Endothelial cell of hepatic sinusoid (primary cell): ENCODE measurements around the gene CHCHD6.

Source experiments
- in situ Hi-C: cut with HindIII; loops from 2 replicates; pipeline ENCODE4 v1.10.0; 2017; ENCODE audit warnings: low sequenced_read_pairs

CHCHD6 gene

DNA sequence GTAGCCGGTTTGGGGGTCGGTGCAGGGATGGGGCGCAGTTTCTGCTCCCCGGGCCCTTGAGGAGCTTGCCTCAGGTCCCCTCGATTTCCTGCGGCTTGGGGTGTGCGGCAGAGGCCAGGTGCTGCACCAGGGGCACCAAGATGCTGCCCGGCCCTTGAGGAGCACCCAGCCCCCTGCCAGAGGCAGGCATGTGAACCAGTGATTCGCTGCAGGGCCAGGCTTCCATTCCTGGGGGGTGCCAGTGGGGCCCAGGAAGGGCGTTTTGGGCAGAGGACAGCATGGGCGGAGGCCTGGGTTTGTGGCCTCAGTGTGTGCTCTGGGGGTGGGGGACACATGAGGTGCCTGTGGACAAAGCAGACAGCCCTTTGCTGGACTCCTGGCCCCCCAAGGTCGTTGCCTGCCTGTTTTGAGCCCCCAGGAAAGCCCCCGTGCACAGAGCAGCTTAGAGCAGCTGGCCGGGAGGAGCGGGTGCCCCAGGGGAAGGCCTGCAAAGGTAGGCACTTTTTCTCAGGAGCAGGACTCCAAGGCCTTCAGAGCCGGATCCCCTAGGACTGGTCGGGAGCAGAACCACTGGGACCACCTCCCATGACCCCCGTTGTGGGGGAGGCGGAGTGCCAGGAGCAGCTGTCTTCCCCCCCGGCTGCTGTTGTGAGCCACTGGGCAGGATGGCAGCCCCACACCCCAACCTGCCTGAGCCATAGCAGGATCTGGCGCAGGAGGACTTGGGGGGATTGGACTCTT lies 280.5 kb downstream of the CHCHD6 start:
- in situ Hi-C loops: no loop called here

DNA sequence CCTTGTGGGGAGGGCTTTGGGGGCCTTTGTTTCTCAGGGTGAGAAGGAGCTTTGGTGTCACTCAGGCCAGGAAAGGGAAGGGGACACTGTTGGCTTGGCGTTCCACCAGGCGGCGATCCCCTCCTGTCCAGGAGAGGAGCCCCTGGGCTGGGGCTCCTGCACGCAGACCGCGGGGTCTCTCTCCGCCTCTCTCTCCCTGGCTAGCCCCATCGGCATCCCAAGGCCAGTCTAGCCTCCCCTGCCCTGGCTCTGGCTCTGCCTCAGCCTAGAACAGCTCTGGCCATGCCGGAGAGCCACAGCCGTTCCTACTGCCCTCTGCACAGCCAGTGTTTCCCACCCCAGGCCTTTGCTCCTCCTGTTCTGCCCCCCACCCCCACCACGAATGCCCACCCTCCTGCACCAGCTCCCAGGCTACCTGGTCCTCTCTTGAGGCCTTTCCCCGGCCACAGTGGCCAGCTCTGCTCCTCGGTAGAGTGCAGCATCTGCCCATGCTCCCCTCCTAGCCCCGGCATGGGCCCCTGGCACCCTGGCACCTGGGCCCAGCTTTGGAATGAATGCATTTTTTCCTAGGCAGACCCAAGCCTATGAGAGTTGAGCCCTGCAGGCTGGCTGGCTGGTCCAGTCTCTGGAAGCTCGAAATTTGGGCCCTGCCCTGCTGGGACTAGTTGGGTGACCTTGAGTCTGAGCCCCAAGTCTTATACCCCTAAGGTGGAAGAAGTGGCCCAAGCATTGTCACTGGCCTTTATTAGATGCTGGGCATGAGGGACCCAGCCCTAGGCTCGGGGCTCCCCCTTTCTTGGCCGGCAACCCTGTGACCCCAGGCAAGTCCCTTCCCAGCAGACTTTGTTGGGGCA lies 281.3 kb downstream of the CHCHD6 start:
- in situ Hi-C loops: no loop called here

DNA sequence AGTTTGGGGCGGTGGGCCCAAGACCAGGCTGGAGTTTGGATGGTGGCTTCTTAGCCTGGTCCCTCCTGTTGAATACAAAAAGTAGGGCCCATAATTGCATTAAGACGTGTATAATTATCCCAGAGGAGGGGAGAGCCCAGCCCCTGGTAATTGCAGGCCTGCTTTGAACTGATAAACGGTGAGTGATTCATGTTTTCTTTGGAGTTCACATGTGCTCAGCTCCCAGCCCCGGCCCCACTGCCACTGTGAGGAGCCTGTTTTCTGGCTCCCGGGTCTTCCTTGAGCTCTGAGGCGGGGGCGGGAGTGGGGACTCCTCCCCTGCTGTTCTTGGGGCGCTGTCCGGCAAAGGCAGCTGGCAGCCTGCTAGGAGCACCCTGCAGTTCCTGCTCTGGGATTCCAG lies 282.0 kb downstream of the CHCHD6 start:
- in situ Hi-C loops: no loop called here

DNA sequence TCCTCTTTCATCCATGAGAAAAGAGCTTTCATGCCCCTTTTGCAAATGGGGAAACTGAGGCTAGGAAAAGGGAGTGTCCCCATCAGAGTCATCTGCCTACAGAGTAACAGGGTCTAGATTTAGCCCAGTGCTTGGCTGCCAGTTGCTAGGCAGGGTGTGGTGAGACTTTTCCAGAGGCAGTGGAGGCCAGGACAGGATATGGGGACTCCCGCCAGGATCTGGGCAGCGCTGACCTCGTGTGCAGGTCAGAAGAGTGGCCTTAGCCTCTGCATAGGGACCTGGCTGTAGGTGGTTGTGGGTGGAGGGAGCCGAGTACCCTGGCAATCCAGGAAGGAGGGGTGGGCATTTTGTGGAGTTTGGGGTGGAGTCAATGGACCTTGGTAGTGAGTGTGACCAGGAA lies 283.1 kb downstream of the CHCHD6 start:
- in situ Hi-C loops: no loop called here

DNA sequence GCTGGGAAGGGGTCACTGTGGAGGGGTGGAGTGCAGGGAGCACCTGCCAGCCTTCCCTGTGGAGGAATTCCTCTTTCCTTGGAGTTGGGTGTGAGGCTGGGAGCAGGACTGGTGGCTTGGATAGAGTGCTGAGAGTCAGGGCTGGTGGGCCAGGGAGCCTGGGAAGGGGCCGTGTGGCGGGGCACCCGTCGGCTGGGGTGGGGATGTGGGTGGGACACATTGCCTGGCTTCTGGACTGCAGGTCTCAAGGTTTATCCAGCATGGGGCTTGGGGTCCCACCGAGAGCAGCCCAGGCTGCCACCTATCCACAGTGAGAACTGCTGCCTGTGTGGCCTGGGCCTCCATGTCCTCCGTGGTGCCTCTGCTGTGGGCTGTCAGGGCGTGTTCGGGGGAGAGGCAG lies 283.6 kb downstream of the CHCHD6 start:
- in situ Hi-C loops: no loop called here

DNA sequence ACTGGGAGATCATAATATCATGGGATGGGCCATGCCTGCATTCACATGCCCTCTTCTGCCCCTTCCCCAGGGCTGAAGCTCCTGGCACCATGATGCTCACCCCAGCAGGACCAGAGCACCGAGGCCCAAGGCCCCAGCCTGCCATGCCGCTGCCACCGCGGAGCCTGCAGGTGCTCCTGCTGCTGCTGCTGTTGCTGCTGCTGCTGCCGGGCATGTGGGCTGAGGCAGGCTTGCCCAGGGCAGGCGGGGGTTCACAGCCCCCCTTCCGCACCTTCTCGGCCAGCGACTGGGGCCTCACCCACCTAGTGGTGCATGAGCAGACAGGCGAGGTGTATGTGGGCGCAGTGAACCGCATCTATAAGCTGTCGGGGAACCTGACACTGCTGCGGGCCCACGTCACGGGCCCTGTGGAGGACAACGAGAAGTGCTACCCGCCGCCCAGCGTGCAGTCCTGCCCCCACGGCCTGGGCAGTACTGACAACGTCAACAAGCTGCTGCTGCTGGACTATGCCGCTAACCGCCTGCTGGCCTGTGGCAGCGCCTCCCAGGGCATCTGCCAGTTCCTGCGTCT lies 284.5 kb downstream of the CHCHD6 start:
- in situ Hi-C loops: no loop called here

DNA sequence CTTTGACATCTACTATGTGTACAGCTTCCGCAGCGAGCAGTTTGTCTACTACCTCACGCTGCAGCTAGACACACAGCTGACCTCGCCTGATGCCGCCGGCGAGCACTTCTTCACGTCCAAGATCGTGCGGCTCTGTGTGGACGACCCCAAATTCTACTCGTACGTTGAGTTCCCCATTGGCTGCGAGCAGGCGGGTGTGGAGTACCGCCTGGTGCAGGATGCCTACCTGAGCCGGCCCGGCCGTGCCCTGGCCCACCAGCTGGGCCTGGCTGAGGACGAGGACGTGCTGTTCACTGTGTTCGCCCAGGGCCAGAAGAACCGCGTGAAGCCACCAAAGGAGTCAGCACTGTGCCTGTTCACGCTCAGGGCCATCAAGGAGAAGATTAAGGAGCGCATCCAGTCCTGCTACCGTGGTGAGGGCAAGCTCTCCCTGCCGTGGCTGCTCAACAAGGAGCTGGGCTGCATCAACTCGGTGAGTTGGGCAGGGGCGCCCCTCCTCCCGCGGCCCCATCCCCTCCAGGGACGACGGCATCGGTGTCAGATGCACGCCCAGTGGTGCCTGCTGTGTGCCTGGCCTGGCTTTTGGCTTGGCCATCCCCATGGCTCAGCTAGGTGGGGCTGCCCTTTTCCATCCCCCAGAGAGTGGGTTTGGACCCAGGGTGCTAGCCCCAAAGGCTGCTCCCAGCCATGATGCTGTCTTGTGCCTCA lies 285.4 kb downstream of the CHCHD6 start:
- in situ Hi-C loops: no loop called here

DNA sequence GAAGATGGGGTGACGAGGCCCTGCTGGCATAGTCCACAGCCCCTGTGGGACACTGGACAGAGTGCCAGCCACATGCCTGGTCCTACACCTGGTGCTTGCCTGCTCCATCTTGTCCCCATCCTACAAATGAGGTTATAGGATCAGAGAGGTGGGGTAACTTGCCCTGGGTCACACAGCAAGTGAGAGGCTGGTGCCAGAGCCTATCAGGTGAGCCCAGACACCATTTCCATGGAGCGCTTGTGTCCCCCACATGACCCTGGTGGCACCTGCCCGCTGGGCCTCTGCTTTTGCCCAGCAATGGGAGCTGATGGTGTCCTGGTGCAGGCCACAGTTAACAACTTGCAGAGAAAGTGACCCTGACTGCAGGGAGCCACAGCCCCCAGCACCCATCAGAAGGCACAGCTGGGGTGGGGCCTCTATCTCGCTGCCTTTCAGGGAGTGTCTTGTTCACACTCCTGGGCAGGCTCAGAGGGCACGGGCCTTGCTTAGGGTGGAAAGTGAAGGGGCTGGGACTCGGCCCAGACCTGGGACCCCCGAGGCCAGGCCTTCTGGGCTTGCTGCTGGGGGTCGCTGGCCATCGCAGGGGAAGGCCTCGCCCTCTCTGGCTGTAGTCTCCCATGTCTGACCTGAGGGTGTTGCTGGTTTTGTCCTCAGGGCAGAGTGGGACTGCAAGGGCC lies 286.1 kb downstream of the CHCHD6 start:
- in situ Hi-C loops: no loop called here

DNA sequence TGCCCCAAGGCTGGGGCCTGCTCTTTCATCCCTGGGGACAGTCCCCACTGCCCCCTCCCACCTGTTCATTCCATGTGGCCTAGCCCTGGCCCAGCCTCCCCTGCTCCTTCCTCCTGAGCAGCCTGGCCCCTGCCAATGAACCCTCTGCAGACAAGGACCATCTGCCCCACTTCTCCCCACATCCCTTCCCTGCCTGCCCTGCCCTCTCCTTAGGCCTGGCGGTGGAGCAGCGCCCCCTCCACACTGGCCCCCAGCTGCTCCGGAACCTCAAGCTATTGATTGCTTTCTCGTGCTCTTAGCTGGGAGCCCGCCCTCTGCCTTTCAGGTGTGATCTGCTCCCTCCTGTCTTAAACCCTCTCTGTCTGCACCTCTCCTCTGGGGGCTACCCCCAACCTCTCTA lies 286.9 kb downstream of the CHCHD6 start:
- in situ Hi-C loops: no loop called here

DNA sequence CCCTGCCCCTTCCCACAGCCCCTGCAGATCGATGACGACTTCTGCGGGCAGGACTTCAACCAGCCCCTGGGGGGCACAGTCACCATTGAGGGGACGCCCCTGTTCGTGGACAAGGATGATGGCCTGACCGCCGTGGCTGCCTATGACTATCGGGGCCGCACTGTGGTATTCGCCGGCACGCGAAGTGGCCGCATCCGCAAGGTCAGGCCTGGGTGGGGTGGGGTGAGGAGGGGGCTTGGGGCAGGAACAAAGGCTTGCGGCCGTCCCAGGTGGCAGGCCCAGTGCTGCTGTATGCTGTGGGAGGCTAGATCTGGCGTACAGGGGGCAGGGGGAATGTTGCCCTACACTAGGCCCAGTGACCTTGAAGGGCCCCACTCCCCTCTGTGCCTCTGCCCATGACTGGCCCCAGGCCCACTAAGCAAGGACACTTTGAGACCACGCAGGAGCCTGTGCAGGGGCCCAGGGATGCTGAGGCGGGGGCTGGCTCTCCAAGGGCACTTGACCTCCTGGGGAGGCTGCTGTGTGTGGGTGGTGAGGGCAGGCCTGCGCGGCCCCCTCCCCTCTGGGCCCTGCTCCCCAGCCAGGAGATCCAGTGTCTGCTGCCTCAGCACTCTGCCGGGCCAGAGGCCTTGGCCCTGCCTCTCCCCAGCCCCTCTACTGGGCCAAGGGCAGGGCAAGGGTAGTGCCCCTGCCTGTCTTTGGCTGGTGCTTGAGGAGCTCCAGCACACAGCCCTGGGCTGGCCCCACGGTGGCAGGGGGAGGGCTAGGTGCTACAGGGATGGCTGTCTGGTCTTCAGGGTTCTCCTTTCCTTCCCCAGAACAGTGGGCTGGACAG lies 287.5 kb downstream of the CHCHD6 start:
- in situ Hi-C loops: no loop called here

DNA sequence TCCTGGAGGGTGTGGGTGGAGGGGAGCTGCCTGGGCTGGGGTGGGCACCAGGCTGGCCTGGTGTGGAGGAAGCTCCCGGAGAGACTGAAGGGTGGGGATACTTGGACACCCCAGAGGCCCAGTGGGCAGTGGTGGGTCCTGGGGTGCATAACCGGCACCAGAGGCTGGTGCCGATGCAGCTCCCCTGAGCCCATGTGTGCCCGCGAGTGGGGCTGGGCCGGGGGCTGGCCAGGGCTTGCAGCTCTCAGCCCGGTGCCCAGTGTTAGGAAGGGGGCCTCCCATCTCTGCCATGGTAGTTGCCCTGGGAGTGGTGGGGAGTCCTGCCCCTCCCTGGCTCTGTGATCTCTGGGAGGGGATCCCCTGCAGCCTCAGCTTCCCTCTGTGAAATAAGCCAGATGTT lies 288.2 kb downstream of the CHCHD6 start:
- in situ Hi-C loops: no loop called here

DNA sequence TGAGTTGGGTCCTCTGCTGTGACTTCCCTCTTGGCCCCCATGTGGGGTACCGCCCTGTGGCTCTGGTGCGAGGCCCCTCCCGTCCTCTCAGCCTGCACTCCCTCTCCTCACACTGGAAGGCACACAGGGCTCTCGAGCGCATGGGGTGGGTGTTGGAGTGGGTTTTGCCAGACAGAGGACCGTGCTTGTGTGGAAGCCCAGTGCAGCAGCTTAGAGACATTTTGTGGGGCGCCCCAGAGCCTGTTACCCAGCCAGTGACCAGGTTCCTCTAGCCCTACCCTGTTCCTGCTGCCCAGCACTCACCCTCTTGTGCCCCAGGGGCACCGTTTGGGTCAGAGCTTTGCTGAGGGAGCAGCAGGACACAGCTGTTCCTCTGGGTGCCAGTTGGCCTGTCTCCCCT lies 288.7 kb downstream of the CHCHD6 start:
- in situ Hi-C loops: no loop called here

DNA sequence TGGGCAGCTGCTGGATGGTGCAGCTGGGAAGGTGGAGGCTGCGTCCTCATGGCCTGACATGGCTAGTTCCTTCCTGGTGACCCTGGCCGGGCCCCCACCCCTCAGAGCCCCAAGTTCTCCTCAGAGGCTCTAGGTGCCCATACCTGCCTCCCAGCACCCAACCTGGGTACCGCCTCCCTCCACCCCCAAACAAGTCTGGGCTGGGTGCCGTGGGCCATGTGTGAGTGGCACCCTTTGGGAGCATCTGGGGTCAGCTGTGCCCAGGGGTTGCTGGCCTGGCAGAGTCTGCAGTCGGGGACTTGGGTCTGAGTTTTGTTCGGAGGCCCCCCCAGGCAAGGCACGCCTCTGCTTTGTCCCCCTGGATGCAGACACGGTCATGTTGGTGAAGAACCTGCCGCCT lies 289.4 kb downstream of the CHCHD6 start:
- in situ Hi-C loops: no loop called here

DNA sequence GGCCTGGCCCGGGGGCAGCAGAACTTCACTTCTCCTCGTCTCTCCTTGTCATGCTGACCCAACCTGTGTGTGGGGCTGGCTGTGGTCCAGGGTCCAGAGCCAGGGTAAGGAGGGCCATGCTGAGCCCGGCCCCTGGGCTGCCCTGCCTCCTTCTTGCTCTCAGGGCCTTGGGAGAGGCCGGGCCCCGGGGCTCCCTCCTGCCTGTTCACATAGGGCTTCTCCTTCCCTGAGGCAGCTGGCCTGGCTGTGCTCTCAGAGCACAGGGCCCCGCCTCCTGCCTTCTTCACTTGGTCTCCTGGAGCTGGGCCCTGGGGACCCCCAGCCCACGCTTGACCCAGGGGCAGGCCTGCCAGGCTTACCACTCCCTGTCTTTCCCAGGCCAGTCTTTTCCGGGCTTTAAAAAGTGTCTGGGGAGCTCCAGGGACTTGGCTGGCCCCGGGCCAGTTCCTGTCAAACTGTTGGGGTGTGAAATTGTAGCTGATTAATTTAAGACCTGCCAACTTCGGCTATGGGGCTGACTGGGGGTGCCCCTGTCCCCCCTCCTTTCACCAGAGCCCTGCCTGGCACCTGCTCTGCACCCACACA lies 290.7 kb downstream of the CHCHD6 start:
- in situ Hi-C loops: no loop called here

DNA sequence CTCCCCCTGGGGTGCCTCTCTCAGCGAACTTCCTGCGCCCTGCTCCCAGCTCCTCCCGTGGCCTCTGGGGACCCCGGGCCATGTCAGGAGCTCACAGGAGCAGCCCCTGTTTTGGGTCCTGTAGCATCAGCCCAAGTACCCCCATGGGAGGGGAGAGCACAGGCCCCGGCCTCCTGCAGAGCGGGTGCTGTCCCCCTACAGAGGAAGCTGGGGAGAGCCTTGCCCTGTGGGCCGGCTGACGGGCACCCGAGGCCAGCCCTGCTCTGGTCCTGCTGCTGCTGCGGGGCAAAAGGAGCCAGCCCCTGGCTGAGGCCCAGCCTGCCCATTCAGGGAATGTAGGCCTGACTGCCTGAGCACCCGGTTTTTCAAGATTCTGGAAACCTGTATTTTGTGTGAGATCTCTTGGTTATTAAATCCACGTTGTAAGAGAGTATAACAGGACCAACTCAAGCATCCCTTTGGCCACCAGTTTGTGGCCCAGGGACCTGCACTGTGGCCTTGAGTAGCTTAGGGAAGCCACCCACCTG lies 291.3 kb downstream of the CHCHD6 start:
- in situ Hi-C loops: no loop called here

DNA sequence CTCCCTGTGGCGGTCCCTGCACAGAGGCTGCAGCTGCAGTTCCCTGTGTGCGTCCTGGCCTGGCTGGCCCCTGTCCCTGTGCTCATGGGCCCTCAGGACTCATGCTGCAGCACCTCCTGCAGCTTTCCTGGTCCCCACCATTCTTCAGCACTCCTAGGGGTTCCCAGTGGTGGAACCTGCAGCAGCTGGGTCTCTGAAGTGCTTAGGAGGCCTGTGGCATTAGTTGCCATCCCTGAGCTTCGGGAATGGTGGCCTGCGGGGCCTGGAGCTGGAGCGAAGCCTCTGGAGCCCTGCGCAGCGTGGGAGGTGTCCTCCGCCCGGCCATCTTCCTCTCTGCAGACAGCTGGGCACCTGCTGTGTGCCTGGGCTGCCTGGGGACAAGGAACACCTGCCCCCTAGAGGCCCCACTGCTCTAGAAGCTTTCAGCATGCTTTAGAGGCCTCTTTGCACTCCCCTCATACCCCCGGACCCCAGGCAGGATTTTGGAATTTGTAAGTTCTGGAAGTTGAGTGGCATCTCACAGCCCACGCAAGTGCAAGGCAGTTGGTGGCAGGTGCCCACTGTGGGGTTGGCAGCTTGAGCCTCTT lies 292.0 kb downstream of the CHCHD6 start:
- in situ Hi-C loops: no loop called here

DNA sequence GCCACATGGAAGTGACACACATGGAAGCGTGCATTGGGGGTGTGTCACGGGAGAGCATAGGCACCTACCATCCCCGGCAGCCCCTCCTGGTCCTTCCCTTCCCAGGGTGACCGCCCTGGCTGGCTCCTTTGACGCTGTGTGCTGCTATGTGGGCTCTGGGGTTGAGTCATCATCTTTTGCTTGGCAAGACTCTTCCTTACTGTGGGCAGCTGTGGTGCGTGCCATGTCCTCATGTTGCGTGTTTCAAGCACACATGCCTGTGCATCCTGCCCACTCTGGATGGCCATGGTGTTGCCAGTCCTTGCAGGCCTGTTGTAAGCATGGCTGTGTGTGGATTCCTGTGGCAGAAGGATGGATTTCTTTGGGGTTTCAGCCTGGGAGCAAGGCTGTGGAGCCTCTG lies 292.9 kb downstream of the CHCHD6 start:
- in situ Hi-C loops: no loop called here

DNA sequence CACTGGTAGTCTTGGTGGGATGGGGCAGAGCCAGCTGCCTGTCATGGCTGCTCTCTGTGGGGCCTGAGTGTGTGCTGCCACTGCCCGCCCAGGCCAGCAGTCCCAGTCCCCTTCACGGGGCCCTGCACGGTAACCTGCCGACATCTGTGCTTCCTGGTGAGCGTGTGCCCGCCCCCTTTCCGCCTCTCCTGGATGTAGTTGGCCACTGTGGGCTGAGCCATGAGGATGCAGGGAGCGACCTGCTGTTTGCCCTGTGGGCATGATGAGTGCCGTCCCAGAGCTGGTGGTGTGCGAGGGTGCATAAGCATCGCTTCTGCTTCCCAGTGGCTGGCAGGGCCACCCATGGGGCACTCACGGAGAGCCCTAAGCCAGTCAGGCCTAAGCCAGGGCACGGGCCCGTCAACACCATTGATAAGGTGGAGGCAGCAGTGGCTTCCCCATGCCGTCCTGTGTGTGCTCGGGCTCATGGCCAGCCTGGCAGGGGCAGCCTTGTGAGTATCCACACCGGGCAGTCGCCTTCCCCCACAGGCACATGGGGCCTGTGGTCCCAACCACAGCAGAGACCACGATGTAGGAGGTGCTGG lies 293.5 kb downstream of the CHCHD6 start:
- in situ Hi-C loops: no loop called here

DNA sequence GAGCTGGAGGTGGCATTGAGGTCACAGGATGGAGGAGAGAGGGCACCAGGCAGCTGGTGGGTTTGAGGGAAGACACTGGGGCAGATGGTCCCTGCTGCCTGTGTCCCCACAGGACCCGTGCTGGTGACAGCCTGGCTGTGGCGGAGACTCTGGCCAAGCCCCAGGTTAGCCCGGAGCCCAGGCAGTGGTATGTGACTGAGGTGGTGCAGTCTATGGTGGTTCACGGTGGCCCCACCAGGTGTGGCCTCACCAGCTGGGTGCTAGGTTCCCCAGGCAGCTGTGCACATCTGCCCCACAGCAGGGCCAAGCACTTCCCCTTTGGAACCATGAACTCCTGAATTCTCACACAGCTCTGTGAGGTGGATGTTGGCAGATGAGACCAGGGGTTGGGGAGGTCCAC lies 294.3 kb downstream of the CHCHD6 start:
- in situ Hi-C loops: no loop called here
